GM11168 (cell line): ENCODE data around the gene PRR5L.
"Not testable (repeated sequence)": the region's sequence is repeated elsewhere in the genome, so short reads cannot be mapped to it uniquely, and the experiment has no call there.

Source experiments
- in situ Hi-C: fragments of 300-500 bp; cut with MboI; formaldehyde crosslinking; loops from one replicate; pipeline ENCODE4 v1.12.0; 2022; ENCODE audit warnings: low sequenced_read_pairs; ENCODE audit not compliant: unreplicated experiment

PRR5L gene

GRCh38 chr11:36475192-36475591 lies 179.1 kb downstream of the PRR5L start:
- in situ Hi-C loops = no loop called here

DNA sequence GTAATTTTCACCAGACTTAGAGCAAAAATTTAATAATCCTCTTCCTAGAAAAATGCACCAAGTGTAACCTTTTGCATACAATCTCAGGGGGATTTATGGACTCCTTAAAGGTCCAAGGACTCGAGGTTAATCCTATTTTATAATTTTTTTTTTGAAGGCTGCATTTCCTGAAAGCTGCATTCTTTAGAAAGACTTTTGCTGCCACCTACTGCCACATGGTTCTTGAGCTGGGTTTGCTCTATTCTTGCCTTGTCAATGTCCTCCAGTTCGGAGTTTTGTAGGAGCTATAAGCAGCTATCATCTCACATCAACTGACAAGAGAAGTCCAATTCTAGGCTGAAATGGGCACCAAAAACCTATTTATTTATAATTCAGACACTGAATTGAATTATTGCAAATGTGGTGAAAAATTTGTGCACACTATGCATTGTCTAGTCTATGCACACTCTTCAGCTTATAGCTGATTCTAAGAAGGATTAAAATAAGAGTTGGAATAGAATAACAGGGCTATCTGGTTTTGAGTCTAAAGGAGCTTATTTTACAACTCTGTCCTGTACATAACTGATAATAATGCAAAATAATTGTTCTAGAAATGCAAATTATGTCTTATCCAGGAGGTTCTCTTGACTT lies 182.7 kb downstream of the PRR5L start:
- in situ Hi-C loops = no loop called here

DNA sequence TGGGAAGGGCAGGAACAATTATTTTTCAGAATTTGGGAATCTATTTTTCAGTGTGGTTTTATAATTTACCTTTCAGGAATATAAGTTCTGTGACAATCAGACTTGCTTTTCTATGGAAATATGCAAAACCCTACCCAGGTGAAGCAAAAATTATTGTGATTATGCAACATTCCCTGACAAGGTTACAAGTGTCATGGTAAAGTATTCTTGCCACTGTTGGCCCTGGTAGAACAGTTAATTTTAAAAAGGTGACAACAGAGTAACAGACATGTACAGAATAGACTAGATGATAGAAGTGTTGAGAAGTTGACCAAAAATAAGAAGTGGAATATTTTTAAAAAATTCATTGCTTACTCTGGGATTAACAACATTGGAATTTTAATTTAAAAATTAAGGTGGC lies 184.7 kb downstream of the PRR5L start:
- in situ Hi-C loops = no loop called here

DNA sequence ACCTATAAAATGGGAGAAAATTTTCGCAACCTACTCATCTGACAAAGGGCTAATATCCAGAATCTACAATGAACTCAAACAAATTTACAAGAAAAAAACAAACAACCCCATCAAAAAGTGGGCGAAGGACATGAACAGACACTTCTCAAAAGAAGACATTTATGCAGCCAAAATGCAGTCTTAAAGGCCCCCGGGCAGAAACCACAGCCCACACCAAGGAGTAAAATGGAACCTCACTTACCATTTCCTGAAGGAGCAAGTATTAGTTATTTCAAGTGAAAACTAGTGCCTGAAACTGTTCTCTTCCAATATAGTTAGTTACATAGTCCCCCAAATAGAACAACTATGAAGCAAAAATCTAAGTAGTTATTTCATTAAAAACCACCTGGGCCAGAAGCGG lies 187.0 kb downstream of the PRR5L start:
- in situ Hi-C loops = not testable (repeated sequence)

- in situ Hi-C loops = no loop called here
Observed at GRCh38 chr11:36485298-36486002, 189.4 kb downstream of the PRR5L start.

DNA sequence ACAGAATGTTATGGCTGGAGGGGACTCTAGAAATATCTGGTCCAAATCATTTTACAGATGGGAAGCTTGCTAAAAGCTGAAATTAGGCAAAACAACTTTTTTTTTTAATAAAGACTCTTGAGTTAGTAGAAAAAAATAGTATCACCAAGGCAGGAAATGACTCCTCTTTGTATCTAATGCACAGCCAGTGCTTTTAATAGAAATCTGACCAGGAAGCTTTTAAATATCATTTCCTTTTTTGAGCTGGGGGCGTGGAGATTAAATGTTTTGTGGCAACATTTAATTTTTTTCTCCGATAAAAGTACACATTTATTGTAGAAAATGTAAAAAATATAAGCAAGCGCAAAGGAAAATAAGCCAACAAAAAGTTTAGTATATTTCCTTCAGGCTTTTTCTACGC lies 191.5 kb downstream of the PRR5L start:
- in situ Hi-C loops = no loop called here

GRCh38 chr11:36488096-36488495 lies 192.0 kb downstream of the PRR5L start:
- in situ Hi-C loops = no loop called here

GRCh38 chr11:36490026-36490806 lies 194.1 kb downstream of the PRR5L start:
- in situ Hi-C loops = loop anchor here (5.0 kb wide), 1 partner anchor 188 kb away; no protein-coding TSS in a partner anchor

- in situ Hi-C loops = loop anchor here (5.0 kb wide), 1 partner anchor 191 kb away; no protein-coding TSS in a partner anchor
Observed at GRCh38 chr11:36492724-36493304, 196.7 kb downstream of the PRR5L start.

- in situ Hi-C loops = loop anchor here (5.0 kb wide), 1 partner anchor 191 kb away; no protein-coding TSS in a partner anchor
Observed at GRCh38 chr11:36493332-36493731, 197.2 kb downstream of the PRR5L start.

GRCh38 chr11:36498721-36499120 lies 202.6 kb downstream of the PRR5L start:
- in situ Hi-C loops = no loop called here

GRCh38 chr11:36499315-36499714 lies 203.2 kb downstream of the PRR5L start:
- in situ Hi-C loops = no loop called here

GRCh38 chr11:36500315-36500721 lies 204.2 kb downstream of the PRR5L start:
- in situ Hi-C loops = no loop called here

GRCh38 chr11:36501236-36501635 lies 205.1 kb downstream of the PRR5L start:
- in situ Hi-C loops = no loop called here

DNA sequence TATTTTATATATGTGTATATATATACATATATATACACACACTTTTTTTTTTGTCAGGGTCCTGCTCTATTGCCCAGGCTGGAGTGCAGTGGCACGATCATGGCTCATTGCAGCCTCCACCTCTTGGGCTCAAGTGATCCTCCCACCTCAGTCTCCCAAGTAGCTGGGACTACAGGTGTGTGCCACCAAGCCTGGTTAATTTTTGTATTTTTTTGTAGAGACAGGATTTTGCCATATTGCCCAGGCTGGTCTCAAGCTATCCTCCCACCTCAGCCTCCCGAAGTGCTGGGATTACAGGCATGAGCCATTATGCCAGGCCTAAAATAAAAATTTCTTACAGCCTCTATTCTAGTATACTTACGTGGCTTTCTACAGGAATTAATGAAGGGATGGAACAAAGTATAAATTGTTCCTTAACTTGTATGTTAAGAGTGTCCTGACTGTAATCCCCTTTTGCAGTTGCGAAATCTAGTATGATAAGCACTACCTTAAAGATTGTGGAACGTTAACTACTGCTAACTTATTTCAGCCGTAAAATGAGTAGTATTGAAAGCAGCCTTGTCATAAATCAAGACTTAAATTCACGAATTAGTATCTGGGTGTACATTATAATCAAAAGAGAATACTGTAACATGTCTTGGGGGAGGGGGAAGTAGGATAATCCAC lies 211.9 kb downstream of the PRR5L start:
- in situ Hi-C loops = no loop called here

- in situ Hi-C loops = no loop called here
Observed at GRCh38 chr11:36508743-36509142, 212.7 kb downstream of the PRR5L start.

DNA sequence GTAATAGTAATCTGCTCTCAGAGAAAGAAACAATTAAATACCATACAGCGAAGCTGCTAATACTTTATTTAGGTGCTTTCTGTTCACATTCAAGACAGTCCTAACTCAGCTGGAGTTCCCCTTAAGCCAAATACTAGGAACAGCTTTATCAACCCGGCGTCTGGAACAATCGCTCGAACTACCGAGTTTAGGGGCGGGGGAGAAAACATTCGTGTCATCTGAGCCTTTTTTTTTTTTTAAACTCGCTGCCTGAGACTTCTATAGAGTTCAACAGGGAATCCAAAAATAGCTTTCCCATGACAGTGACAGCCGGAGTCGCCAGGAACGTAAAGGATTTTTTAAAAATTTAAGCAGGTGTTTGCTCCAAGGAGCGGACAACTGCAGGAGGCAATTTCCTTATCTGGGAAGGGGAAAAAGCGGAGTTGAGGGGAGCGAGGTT lies 213.1 kb downstream of the PRR5L start:
- in situ Hi-C loops = no loop called here

GRCh38 chr11:36509694-36510593 lies 213.9 kb downstream of the PRR5L start, which contains the start of gene TRAF6:
TSS of gene TRAF6 (minus strand) at chr11:36510272. CDS start at chr11:36501515, 8,757 bp downstream.
- in situ Hi-C loops = no loop called here

- in situ Hi-C loops = no loop called here
Observed at GRCh38 chr11:36510594-36510942, 214.5 kb downstream of the PRR5L start.
